Stimulated activated CD8-positive, alpha-beta memory T cell treated with anti-CD3 and anti-CD28 coated beads, Interleukin-7, amount 100 ng/mL, for 24 hours (primary cell): ENCODE measurements around the gene CDK17.
"Not testable (repeated sequence)": the region's sequence is repeated elsewhere in the genome, so short reads cannot be mapped to it uniquely, and the experiment has no call there.

ENCODE experiments used
- DNase-seq: peaks from one replicate; pipeline ENCODE4 v3.0.0-alpha.2; 2020; ENCODE audit warnings: low read depth

CDK17 gene

GRCh38 chr12:96387981-96388380 lies 12.3 kb downstream of the CDK17 start:
- DNase-seq = no peak

GRCh38 chr12:96386794-96387193 lies 13.4 kb downstream of the CDK17 start:
- DNase-seq = no peak

GRCh38 chr12:96383991-96384390 lies 16.2 kb downstream of the CDK17 start:
- no peak for DNase-seq

- no peak for DNase-seq
These were observed 16.9 kb downstream of the CDK17 start for GRCh38 chr12:96383371-96383770.

- not testable (repeated sequence) for DNase-seq
These were observed 20.5 kb downstream of the CDK17 start for GRCh38 chr12:96379743-96380142.

GRCh38 chr12:96378319-96378718 lies 21.9 kb downstream of the CDK17 start:
- no peak for DNase-seq

GRCh38 chr12:96376865-96377264 lies 23.4 kb downstream of the CDK17 start:
- no peak for DNase-seq

GRCh38 chr12:96375841-96376604 lies 24.2 kb downstream of the CDK17 start:
- no peak for DNase-seq

GRCh38 chr12:96375170-96375569 lies 25.1 kb downstream of the CDK17 start:
- no peak for DNase-seq

- DNase-seq = no peak
These were observed 28.2 kb downstream of the CDK17 start for GRCh38 chr12:96371790-96372699.

- no peak for DNase-seq
These were observed 29.0 kb downstream of the CDK17 start for GRCh38 chr12:96371138-96371789.

GRCh38 chr12:96368687-96369086 lies 31.6 kb downstream of the CDK17 start:
- no peak for DNase-seq

GRCh38 chr12:96368233-96368632 lies 32.0 kb downstream of the CDK17 start:
- DNase-seq = no peak

- no peak for DNase-seq
These were observed 33.9 kb downstream of the CDK17 start for GRCh38 chr12:96366381-96366654.

- DNase-seq = no peak
These were observed 34.4 kb downstream of the CDK17 start for GRCh38 chr12:96365604-96366380.

- DNase-seq = no peak
These were observed 36.0 kb downstream of the CDK17 start for GRCh38 chr12:96364092-96364700.

GRCh38 chr12:96361074-96361473 lies 39.2 kb downstream of the CDK17 start:
- DNase-seq = no peak

GRCh38 chr12:96360550-96360949 lies 39.7 kb downstream of the CDK17 start:
- DNase-seq = no peak

GRCh38 chr12:96359328-96359727 lies 40.9 kb downstream of the CDK17 start:
- no peak for DNase-seq

GRCh38 chr12:96356831-96357230 lies 43.4 kb downstream of the CDK17 start:
- no peak for DNase-seq

- no peak for DNase-seq
These were observed 45.2 kb downstream of the CDK17 start for GRCh38 chr12:96354844-96355534.
